ENCODE results near the gene WDR82.
A peak's percentile ranks its signal among the peaks of the same experiment; 100 is the strongest.
"Not testable (repeated sequence)": the region's sequence is repeated elsewhere in the genome, so short reads cannot be mapped to it uniquely, and the experiment has no call there.

Gene WDR82

DNA sequence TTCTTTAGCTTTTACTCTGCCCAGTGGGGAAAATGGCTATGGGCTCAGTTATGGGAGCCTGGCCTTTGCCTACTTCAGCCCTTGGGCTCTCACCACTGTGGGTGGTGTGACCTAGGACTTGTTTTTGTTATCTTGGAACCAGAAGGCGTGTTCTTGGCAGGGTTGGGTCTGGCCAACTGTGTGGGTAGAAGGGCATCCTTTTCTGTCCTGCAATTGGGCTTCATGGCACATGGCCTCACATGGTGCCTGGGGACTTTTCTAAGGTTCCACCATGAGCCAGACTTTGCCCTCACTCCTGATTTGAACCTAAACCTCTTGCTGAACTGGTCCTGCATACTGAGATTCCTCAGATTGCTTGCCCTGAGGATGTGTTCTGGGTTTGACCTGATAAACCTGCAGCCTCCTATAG is 10.9 kb upstream of the WDR82 start:
- DNase-seq (ENCODE audit: low spot score): no peak

DNA sequence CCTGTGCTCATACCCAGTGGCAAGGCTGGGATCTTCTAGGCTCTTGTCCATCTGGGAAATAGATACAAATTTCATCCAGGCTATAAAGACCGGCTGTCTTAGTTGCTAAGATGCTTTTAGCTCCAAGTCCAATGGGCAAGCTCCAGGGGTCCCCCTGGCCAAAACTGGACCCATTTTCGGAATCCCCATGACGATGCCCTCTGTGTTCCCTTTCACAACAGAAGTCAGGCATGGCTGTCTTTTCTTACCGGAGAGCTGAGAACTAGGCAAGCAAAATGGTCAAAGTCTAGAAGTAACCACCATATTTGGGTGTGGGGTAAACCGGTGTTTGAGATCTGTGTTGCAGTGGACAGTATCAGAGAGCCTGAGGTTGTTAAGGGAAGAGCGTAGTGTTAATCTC is 10.2 kb upstream of the WDR82 start:
- no peak for DNase-seq (ENCODE audit: low spot score)

DNA sequence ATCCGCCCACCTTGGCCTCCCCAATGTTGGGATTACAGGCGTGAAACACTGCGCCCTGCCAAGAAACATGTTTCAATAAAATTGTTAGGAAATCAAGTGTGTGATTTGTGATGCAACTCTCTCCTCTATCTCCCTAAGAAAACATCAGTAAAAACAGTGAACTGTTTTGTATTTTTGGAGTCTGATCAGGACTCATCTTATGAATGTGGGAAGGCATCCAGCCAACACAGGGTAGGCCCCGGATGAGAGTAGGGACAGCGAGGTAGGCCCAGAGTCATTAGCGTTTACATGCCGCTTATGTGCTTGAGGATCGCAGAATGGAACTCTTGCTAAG is 8.3 kb upstream of the WDR82 start:
- DNase-seq (ENCODE audit: low spot score): no peak

DNA sequence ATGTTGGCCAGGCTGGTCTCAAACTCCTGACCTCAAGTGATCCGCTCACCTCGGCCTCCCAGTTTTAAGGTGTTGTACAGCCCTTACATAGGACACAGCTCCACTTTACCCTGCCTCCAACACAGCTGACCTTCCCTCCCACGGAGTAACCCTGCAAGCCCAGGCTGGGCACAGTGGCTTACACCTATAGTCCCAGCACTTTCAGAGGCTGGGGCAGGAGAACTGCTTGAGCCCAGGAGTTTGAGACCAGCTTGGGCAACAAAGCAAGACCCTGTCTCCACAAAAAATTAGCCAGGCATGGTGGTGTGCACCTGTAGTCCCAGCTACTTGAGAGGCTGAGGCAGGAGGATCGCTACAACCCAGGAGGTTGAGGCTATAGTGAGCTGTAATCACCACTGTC is 5.6 kb upstream of the WDR82 start:
- not testable (repeated sequence) for DNase-seq (ENCODE audit: low spot score)

DNA sequence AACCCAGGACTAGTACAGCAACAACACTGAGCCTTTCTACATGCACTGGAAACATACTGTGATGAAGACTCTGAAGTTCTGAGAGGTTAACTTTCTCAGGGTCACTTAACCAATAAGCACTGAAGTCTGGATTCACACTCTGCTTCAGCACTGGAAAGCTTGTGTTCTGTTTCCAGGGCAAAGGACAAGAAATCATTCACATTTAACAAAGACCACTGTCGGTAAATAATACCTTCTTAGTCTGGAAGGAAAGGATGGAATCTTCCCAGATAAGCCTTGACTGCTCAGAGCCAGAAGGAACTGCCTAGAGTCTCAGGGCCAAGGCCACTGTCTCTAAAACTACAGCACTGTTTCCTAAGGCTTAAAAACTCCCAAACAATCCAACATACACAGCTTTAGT is 4.9 kb upstream of the WDR82 start:
- no peak for DNase-seq (ENCODE audit: low spot score)

DNA sequence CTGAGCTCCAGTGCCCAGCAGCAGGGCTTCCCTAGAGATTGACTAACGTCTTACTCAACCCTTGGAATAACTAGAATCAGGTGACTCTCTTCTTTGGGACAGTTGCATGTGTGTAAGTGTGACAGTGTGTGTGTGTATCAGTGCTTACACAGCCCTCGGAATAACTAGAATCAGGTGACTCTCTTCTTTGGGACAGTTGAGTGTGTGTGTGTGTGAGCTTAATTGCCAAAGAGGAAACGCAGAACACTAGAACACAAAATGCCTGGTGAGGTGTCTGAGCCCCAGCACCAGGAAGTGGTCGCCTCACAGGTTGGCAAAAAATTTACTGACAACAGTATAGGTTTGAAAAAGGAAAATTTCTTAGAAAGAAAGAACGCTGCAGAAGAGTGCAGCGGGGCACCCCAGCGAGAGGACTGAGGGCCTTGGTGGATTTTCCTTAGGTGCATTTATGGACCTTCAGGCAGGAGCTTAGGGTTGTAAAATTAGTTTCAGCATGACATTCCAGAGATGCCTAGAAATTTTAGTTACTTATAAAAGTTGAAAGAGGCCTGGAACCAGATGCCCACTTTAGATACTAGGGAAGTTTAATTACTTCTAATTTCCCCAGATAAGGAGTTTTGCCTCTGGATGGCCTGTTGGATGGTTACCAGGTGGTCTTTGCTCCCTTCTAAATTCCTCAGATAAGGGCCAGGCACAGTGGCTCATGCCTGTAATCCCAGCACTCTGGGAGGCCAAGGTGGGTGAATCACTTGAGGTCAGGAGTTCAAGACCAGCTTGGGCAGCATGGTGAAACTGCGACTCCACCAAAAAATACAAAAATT is 3.7 kb upstream of the WDR82 start:
- no peak for DNase-seq (ENCODE audit: low spot score)

DNA sequence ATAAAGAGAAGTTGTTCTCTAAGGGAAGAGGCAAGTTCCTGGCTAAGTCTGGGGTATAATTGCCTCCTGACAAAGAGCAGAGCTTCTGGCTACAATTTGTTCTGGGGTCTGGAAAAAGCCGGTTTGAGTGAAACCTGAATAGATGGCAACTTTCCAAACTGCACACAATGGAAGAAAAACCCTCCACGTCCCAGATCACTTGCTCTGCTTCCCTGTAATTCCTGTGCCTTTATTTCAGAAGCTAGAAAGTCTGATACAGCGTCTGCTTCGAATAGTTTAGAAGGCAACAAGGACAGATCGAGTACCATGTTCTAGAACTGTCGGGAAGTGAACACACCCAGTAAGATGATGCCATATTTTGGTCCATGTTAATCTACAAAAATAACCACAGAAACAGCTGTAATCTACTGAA is 1.6 kb upstream of the WDR82 start:
- no peak for DNase-seq (ENCODE audit: low spot score)

DNA sequence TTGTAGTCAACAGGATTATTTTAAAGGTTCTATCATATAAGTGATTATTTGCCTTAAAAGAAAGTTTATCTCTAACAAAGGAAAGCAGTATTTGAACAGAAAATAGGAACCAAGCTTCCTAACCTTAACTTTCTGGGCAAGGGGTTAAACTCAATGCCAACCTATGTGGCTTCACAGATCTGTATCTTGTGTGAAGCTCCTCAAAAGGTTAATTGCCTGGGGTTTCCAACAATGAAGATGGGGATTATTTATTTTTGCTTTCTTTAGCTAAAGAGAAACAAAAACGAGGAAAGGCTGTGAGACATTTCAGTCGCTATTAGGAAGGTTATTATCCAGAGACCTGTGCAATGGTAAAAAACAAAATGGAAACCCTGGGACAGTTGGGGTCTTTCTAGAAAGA is 1.1 kb upstream of the WDR82 start:
- no peak for DNase-seq (ENCODE audit: low spot score)

DNA sequence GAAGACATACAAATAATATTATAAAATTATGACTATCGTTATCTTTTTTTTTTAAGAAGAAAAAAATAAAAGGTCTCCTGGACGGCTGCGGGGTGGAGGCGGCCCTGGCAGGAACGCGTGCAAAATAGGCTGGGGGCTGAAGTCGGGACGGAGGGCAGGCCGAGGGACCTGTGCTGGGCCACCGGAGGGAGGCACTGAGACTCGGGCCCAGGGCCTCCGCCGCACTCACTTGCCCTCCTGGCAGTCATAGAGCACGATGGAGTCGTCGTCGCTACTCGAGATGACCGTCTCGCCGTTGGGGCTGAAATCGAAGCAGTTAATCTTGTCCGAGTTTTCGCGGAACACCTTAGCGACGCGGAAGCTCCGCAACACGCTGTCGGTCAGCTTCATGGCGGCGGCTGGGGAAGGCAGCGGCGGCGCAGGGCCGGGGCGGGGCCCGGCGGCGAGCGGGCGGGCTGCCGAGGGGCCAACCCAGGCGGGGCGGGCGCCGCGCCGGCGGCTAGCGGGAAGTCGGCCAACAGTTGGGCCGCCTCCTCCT is 408 bp downstream of the WDR82 start:
- DNase-seq (ENCODE audit: low spot score): peak; percentile 53

DNA sequence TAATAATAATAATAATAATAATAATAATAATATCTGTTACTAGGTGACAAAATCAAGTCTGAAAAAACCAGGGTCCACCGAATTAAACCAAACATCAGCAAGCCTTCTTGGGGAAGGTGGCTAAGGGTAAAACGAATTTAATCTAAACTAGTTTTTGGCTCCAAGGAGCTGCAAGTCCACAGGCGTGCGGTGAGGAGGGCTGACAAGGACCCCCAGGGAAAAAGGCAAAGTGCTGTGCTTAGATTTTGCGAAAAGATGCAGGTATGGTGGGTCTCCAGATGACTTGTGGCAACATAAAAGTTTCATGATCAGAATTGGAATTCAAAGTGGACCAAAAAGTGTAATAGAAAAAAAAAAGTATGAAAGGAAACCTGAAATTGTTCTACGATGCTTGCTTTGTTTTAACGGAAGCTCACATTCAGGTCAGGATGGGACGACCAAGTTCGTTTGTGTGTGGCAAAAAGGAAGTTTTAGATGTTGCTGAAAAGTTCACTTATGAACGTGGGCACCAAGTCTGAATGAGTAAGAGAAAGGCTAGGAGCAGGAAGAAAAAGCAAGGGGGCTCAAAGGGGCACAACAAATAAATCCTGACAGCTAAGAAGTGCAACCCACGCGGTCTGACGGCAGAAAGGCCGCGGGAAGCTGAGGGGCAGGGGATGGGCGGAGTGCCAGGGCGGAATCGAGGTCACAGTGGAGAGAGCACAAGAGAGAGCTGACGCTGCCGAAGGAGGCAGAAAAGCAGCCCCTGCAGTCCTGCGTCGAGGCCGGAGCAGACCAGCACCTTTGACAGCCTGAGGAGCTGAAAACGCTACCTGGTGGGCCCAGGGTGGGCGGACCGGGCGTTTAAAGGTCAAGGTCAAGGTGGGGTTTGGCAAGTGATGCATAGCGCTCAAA is 1.1 kb downstream of the WDR82 start:
- DNase-seq (ENCODE audit: low spot score): peak; percentile 49

DNA sequence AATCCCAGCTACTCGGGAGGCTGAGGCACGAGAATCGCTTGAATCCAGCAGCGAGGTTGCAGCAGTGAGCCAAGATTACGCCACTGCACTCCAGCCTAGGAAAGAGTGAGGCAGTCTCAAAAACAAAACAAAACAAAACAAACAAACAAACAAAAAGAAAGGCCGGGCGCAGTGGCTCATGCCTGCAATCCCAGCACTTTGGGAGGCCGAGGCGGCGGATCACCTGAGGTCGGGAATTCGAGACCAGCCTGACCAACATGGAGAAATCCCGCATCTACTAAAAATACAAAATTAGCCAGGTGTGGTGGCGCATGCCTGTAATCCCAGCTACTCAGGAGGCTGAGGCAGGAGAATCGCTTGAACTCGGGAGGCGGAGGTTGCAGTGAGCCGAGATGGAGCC is 3.7 kb downstream of the WDR82 start:
- DNase-seq (ENCODE audit: low spot score): not testable (repeated sequence)

DNA sequence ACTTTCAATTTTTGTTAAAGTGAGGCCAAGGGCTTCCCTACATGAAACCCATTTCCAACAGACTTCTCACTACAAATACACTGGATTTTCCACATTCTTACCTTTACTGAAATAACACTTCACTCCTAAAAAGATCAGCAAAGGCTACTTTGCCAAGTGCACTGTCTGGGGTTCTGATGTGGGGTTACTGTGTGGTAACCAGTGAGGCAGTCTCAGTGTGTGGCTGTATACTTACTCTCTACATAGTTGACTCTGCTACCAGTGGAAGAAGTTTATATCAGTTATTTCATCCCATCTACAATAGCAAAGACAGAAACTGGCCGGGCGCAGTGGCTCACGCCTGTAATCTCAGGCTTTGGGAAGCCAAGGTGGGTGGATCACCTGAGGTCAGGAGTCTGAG is 5.6 kb downstream of the WDR82 start:
- no peak for DNase-seq (ENCODE audit: low spot score)

DNA sequence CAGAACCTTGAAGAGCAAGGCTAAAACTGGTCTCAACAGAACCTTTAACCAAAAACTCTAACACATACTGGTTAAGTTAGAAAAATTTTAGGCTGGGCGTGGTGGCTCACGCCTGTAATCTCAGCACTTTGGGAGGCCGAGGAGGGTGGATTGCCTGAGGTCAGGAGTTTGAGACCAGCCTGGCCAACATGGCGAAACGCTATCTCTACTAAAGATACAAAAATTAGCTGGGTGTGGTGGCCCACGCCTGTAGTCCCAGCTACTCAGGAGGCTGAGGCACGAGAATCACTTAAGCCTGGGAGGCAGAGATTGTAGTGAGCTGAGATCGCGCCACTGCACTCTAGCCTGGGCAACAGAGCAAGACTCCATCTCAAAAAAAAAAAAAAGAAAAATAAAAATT is 6.3 kb downstream of the WDR82 start:
- DNase-seq (ENCODE audit: low spot score): not testable (repeated sequence)

DNA sequence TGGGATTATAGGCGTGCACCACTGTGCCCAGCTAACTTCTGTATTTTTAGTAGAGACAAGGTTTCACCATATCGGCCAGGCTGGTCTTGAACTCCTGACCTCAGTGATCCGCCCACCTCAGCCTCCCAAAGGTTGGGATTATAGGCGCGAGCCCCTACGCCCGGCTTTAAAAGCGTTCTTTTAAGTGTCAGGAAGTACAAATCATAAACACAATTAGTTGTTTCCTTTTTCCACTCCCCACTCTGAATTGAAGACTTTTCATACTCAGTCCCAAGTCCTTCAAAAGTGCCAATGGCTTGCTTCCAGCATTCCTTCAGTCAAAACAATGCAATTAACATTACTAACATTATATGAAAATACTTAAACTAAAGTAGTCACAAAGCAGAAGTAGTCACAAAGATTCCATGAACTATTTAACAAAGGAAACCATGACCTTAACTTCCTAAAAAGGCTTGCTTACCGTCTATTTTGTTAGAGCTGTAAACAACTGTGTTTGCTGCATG is 8.1 kb downstream of the WDR82 start:
- DNase-seq (ENCODE audit: low spot score): peak; percentile 35

DNA sequence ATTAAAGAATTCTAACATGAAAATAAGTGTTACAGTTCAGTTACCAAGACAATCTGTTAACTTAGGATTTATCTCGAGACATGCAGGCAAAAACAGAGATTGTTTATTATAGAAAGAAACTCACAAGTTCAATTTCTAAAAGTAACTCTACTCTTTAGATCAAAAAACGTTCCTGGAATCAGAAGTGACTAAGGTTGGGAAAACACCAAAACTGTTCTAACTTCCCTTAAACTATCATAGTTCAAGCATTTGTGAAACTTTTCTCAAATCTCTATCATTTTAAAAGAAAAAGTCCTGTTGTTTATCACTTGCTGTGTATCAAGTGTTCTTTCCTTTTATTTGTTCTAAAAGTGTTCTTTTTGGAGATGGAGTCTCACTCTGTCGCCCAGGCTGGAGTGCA is 8.7 kb downstream of the WDR82 start:
- DNase-seq (ENCODE audit: low spot score): no peak

DNA sequence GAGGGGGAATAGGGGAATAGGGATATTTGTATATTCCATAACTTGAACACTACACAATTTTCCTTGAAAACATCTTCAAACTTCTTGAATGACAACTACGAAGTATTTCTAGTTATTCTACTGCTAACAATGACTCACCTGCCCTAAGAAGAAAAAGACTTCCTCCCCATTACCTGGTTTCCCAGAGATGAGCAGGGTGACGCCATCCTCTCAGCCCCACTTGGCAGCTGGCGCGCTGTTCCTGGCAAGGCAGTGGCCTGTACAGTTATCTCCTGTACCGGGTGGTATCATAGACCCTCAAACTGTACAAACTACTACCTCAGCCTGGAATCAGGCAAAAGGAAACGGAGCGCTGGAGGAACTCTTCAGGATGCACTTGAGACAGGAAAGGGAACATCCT is 10.4 kb downstream of the WDR82 start:
- DNase-seq (ENCODE audit: low spot score): no peak

DNA sequence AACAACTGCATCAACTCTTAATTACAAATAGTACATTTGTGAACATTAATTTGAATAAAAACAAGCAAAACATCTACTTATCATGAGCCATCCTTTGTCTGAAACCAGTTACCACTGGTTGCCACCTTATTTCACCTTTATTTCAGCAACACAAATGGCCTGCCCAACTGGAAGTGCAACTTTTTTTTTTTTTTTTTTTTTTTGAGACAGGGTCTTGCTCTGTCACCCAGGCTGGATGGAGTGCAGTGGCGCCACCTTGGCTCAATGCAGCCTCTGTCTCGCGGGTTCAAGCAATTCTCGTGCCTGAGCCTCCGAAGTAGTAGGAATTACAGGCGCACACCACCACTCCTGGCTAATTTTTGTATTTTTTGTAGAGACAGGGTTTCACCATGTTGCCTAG is 13.1 kb downstream of the WDR82 start:
- DNase-seq (ENCODE audit: low spot score): no peak

DNA sequence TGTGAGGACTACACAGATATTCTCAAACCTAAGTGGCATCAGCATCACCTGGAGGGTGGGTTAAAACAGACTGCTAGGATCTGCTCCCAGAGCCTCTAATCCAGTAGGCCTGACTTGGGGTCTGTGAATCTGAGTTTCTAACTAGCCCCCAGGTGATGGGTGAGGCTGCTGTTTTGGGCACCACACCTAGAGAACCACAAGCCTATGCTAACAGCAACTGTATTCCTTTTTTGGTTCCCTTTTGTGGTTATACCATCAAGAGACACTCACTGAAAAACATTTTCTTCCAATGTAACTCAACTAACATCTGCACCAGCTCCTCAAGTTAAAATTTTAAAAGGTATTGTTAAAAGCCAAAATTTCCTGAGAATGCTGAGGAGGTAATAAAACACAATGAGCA is 16.0 kb downstream of the WDR82 start:
- no peak for DNase-seq (ENCODE audit: low spot score)

DNA sequence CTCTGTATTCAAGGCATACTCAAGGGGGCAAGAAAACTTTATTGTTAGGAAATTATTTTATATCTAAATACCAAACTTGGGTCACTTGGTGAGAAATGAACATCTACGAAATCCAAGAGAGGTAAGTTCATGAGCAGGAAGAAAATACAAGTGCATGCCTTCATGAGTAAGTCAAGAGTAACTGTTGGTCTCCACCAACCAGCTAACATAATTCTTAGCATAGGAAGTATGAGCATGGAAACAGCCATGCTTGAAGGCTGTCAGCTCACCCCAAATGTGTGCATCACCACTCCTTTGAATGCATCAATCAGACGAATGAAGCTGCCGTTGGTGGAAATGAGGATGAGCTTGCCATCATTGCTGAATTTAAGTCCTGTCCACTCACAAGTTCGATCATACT is 19.0 kb downstream of the WDR82 start:
- no peak for DNase-seq (ENCODE audit: low spot score)

DNA sequence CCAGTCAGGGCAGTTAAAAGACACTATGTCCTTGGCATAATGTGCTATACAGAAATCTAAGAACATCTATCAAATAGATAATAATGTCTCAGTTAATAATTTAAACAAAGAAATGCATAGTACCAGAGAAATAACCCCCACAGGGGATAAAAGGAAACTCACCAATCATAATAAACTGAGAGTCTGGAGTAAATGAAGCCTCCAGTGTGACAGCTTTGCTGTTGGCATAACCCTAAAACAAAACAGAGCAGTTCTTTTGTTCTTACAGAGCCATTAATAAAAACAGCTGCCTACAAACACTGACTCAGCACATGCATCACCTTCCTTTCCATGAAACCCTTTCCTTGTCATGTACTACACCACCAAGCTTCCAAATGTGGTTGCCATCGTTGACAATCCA is 19.4 kb downstream of the WDR82 start:
- DNase-seq (ENCODE audit: low spot score): no peak

DNA sequence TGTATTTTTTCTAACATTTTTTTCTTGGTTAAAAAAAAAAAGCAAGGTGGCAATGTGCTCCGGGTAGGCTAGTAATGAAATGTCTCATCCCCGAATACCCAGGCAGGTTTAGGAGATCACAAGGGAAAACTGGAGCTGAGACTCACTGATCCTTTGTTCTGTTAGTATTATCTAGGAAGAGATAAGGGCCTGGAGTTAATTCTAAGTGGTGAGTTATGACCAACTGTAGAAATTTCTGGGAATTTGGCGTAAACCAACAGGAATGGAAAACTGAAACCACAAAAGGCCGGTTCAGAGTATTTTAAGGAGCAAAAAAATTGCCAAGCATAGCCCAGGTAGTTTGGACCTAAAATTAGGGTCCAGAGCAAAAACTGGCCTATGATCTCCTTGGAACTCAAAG is 20.5 kb downstream of the WDR82 start:
- no peak for DNase-seq (ENCODE audit: low spot score)

DNA sequence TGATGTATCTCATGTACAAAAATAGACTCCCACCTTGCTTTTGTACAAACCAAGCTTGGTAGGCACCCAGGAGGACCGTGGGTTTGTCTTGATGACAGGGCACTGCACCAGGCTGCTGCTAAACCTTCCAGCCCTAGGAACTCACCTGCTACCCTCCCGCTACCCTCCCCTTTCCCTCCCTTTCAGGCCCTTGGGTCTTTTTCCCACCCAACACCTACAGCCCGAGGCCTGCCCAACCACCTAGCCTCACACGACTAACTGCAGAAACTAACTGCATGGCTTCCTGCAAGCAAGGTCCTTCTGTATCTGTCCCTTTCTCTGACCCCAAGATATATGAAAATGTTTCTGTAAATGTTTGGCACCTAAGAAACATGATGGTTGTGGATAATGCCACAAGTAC is 21.8 kb downstream of the WDR82 start:
- no peak for DNase-seq (ENCODE audit: low spot score)

DNA sequence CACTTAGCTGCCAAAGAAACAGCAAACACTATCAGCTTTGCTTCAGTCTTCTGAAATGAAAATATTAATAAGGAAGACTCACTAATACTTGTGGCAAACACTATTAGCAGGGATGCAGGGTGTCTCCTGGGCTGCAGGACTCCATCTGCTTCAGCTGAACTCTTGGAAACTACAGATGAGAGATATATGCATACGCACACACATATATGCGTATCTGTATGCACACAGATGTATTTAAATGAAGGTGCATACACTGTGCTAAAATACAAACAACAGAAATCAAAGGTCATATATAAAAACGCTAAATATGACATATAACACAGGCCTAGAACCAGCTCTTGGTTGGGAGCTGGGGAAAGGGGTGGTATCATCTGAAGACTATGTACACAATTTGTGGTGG is 22.3 kb downstream of the WDR82 start:
- no peak for DNase-seq (ENCODE audit: low spot score)
